ENCODE results near the gene CRTC1. TPM values are rescaled to one million over a fixed set of nuclear protein-coding genes. Genes with fewer than 3 reads are reported as not detected.
"Not testable (repeated sequence)": the region's sequence is repeated elsewhere in the genome, so short reads cannot be mapped to it uniquely, and the experiment has no call there.

CRTC1 gene
- total and polyA plus RNA-seq, 7 donors: 4.5 to 12.5 (median 8.1) TPM

- Histone ChIP-seq H3K4me1 (peaks cover 7% of the 10 kb centered on the region), H3K4me3 (no peak overlapping the region), H3K27me3 (ENCODE audit: insufficient read depth in 3 of 3, low read length in 2 of 3) (peaks cover 0 to 7% (median 0%) of the 10 kb centered on the region in 3 donors), H3K36me3 (ENCODE audit: insufficient read depth in 1 of 2, low read depth in 1 of 2) (no peaks in the 10 kb centered on the region), H3K27ac (no peak overlapping the region), H3K9me3 (no peaks in the 10 kb centered on the region)
- 68 to 75% (median 71%) methylated on average over 19 of the region's 19 CpGs for WGBS, 3 donors
- TF ChIP-seq CTCF (IDR thresholded peaks at IDR 0.05): no peak
- ATAC-seq: peak in 1 of 4 donors; percentile 21
- intact Hi-C loops (cut with DNase I): no loop called here
- peak in 1 of 2 donors; percentile 61 for DNase-seq
These were observed 124.4 kb downstream of the CRTC1 start for GRCh38 chr19:18807861-18808331.

GRCh38 chr19:18809149-18809868 lies 125.8 kb downstream of the CRTC1 start:
- peak; percentile 72 to 83 for DNase-seq
- TF ChIP-seq CTCF (IDR thresholded peaks at IDR 0.05): no peak
- intact Hi-C loops (cut with DNase I): no loop called here

GRCh38 chr19:18811638-18812037 lies 128.2 kb downstream of the CRTC1 start:
- H3K9me3 ChIP-seq; intact Hi-C loops (cut with DNase I); H3K4me1 ChIP-seq; H3K36me3 ChIP-seq (ENCODE audit: insufficient read depth in 1 of 2, low read depth in 1 of 2); ATAC-seq; H3K4me3 ChIP-seq; H3K27me3 ChIP-seq (ENCODE audit: insufficient read depth in 3 of 3, low read length in 2 of 3); DNase-seq; H3K27ac ChIP-seq: not testable (repeated sequence)
- WGBS, 3 donors: 91 to 96% (median 93%) methylated on average over 5 of the region's 5 CpGs

More at GRCh38 chr19:18809149-18809868, 125.8 kb downstream of the CRTC1 start:
- H3K9me3 ChIP-seq: no peaks in the 10 kb centered on the region
- H3K4me1 ChIP-seq: peaks cover 7% of the 10 kb centered on the region
- H3K4me3 ChIP-seq: peak overlapping the region; percentile 16
- ATAC-seq: peak; percentile 78 to 95 (median 85)
- no peak overlapping the region for H3K27ac ChIP-seq
- no peaks in the 10 kb centered on the region for H3K36me3 ChIP-seq (ENCODE audit: insufficient read depth in 1 of 2, low read depth in 1 of 2)
- H3K27me3 ChIP-seq (ENCODE audit: insufficient read depth in 3 of 3, low read length in 2 of 3): no peaks in the 10 kb centered on the region
- 29 to 50% (median 31%) methylated on average over 14 of the region's 14 CpGs for WGBS, 3 donors

GRCh38 chr19:18814063-18814462 lies 130.6 kb downstream of the CRTC1 start:
- Histone ChIP-seq H3K9me3 (no peaks in the 10 kb centered on the region), H3K27ac (no peak overlapping the region), H3K4me3 (no peak overlapping the region), H3K4me1 (peaks cover 7% of the 10 kb centered on the region), H3K36me3 (ENCODE audit: insufficient read depth in 1 of 2, low read depth in 1 of 2) (no peaks in the 10 kb centered on the region), H3K27me3 (ENCODE audit: insufficient read depth in 3 of 3, low read length in 2 of 3) (no peaks in the 10 kb centered on the region)
- DNase-seq (peak in 1 of 2 donors; percentile 56), ATAC-seq (no peak)
- intact Hi-C loops (cut with DNase I): no loop called here
- 19 to 25% (median 25%) methylated on average over 9 of the region's 9 CpGs for WGBS, 3 donors
- TF ChIP-seq CTCF (IDR thresholded peaks at IDR 0.05): no peak

- H3K36me3 ChIP-seq (ENCODE audit: insufficient read depth in 1 of 2, low read depth in 1 of 2): no peaks in the 10 kb centered on the region
- intact Hi-C loops (cut with DNase I): no loop called here
- 87 to 91% (median 89%) methylated on average over 5 of the region's 5 CpGs for WGBS, 3 donors
- no peaks in the 10 kb centered on the region for H3K9me3 ChIP-seq
- no peak overlapping the region for H3K27ac ChIP-seq
- TF ChIP-seq CTCF (IDR thresholded peaks at IDR 0.05): no peak
- DNase-seq (no peak), ATAC-seq (no peak)
- no peak overlapping the region for H3K4me3 ChIP-seq
- no peaks in the 10 kb centered on the region for H3K4me1 ChIP-seq
- H3K27me3 ChIP-seq (ENCODE audit: insufficient read depth in 3 of 3, low read length in 2 of 3): no peaks in the 10 kb centered on the region
These were observed 132.2 kb downstream of the CRTC1 start for GRCh38 chr19:18815673-18816072.

- H3K9me3 ChIP-seq; H3K36me3 ChIP-seq (ENCODE audit: insufficient read depth in 1 of 2, low read depth in 1 of 2); ATAC-seq; intact Hi-C loops (cut with DNase I); H3K4me3 ChIP-seq; DNase-seq; H3K27ac ChIP-seq; H3K27me3 ChIP-seq (ENCODE audit: insufficient read depth in 3 of 3, low read length in 2 of 3); H3K4me1 ChIP-seq: not testable (repeated sequence)
- 55 to 81% (median 74%) methylated on average over 4 of the region's 4 CpGs for WGBS, 3 donors
These were observed 133.2 kb downstream of the CRTC1 start for GRCh38 chr19:18816645-18817044.

Data from psoas muscle (tissue), 8 donors.